Measurements from ENCODE around the gene B3GNT8. TPM values are rescaled to one million over a fixed set of nuclear protein-coding genes. Genes with fewer than 3 reads are reported as not detected.
"Not testable (repeated sequence)": the region's sequence is repeated elsewhere in the genome, so short reads cannot be mapped to it uniquely, and the experiment has no call there.

B3GNT8 gene
- total RNA-seq, result 12.5 TPM
- long read RNA-seq, transcript B3GNT8-202 (2 exons, 463 nt), result major isoform, 5 of 30 reads
- long read RNA-seq, partial matches to known transcripts, result 19 of 30 reads
- long read RNA-seq, other reads (novel, unspliced or antisense), result 6 of 30 reads

GRCh38 chr19:41426952-41427646 is at the start of gene B3GNT8:
Gene B3GNT8 (minus strand): TSS chr19:41427374. CDS start chr19:41426778, 596 bp downstream.
- peak; percentile 92 for DNase-seq
- intact Hi-C loops (cut with DNase I), result no loop called here
- peak; percentile 85 for ATAC-seq (ENCODE audit: poor library complexity)

DNA sequence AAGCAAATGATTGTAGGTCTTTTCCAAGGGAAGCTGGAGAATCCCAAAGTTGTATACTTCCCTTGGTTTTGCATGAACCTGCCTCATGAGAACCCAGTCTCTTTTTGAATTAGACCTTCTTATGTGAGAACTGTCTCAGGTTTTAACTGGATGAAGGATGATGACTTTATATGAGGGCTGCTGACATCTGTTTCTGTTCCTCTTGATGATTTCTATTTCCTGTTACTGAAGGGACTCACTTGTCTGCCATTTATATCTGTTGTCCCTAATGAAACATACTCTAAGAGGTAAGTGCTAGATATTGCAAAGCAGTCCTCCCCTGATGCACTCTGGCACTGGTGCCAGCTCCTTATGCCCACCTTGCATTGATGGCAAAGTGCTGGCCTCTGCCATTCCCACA is 49.4 kb upstream of the B3GNT8 start:
- no peak for ATAC-seq (ENCODE audit: poor library complexity)
- intact Hi-C loops (cut with DNase I), result no loop called here

DNA sequence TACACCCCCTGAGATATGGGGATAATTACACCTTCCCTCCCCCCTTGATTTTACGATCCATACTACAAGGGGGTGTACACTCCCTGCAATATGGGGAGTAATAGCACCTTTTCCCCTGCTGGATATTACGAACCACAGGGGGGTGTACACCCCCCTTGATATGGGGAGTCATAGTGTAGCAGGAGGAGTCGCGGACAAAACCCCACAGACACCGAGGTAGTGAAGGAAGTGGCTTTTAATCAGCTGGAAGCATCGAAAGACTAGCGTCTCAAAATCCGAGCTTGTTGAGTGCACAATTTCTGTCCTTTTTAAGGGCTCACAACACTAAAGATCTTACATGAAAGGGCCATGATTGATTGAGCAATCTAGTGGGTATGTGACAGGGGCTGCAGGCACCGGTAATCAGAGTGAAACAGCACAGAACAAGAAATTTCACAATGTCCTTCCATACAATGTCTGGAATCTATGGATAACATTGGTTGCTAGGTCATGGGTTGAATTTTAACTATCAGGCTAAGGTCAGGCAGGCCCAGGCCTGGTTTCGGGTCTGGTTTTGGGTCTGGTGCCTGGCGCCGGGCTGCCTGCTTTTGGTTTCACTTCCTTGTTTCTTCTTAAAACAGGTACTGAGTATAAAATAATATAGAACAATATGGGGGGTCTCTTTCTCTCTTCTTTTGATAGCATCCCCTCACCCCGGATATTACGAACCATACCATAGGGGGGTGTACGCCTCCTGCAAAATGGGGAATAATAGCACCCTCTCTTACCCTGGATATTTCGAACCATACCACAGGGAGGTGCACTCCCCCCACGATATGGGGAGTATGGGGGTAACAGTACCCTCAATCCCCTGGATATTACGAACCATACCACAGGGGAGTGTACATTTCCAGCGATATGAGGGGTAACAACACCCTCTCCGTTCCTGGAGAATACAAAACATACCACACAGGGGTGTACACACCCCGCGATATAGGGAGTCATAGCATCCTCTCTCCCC is 36.4 kb upstream of the B3GNT8 start:
- DNase-seq; ATAC-seq (ENCODE audit: poor library complexity); intact Hi-C loops (cut with DNase I): not testable (repeated sequence)

More for the DNA sequence above, 49.4 kb upstream of the B3GNT8 start:
- DNase-seq, result no peak

DNA sequence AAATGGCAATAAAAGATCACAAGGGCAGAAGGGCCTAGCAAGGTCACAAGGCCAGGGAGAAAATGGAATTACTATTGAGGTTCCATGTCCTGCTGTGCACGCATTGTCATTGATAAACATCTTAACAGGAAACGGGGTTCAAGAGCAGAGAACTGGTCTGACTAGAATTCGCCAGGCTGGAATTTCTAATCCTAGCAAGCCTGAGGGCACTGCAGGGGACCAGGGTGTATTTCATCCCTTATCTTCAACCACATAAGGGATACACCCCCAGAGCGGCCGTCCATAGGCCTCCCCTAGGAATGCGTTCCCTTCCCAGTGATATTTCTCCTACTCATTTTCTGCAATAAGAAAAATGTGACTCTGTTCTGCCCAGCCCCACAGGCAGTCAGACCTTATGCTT is 35.3 kb upstream of the B3GNT8 start:
- intact Hi-C loops (cut with DNase I), result no loop called here
- no peak for DNase-seq
- no peak for ATAC-seq (ENCODE audit: poor library complexity)

GRCh38 chr19:41457241-41457640 is 30.1 kb upstream of the B3GNT8 start:
- ATAC-seq (ENCODE audit: poor library complexity), result no peak
- intact Hi-C loops (cut with DNase I), result no loop called here
- no peak for DNase-seq

GRCh38 chr19:41456342-41456918 is 29.3 kb upstream of the B3GNT8 start:
- intact Hi-C loops (cut with DNase I), result no loop called here
- DNase-seq, result no peak
- ATAC-seq (ENCODE audit: poor library complexity), result peak; percentile 29

DNA sequence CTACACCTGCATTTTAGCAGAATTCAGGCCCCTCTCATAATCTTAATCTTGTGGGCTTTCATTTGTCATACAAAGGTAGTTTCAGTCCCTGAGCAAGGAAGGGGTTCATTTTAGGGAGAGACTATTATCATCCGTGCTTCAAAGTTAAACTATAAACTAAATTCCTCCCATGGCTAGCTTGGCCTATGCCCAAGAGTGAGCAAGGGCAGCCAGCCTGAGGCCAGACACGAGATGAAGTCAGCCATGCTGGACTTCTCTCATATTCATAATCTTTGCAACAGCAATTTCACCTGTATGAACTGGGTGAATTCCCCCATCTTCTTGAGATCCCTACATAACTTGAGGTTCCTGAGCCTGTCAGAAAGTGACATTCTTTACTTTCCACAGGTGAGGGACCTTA is 28.8 kb upstream of the B3GNT8 start:
- no peak for DNase-seq
- no peak for ATAC-seq (ENCODE audit: poor library complexity)
- intact Hi-C loops (cut with DNase I), result no loop called here

DNA sequence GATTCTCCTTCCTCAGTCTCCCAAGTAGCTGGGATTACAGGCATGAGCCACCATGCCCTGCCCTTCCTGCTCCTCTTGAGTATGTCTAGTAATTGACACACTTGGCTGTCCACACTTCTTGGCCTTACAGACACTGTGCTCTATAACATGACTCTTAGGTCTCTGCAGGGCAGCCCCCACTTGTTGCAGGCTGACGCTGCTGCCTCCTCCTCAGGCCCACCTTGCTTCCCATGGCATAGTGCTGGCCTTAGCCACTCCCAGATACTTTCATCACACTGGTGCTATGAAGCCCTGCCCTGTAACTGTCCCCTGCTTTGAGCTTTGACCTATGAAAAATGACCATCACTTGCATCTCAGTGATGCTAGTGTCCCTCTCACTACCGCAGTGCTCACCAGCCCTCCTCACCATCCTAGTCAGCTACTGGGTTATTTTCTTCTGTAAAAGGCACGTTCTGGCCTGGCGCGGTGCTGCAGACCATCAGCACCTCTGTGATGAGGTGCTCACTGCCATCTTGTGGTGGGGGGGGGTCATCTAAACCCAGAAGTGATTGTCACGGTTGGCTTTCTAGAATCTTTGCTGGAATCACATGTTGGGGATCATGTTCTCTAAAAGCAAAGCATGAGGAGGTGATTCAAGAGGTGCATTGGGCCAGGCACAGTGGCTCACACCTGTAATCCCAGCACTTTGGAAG is 25.6 kb upstream of the B3GNT8 start:
- DNase-seq, result no peak
- ATAC-seq (ENCODE audit: poor library complexity), result no peak
- intact Hi-C loops (cut with DNase I), result no loop called here

- intact Hi-C loops (cut with DNase I), result loop anchor here (1.0 kb wide), 1 partner anchor 120 kb away; no protein-coding TSS in a partner anchor
- ATAC-seq (ENCODE audit: poor library complexity), result no peak
- no peak for DNase-seq
These were observed 22.6 kb upstream of the B3GNT8 start for GRCh38 chr19:41449865-41450178.

- ATAC-seq (ENCODE audit: poor library complexity), result peak; percentile 95
- intact Hi-C loops (cut with DNase I), result loop anchor here (1.0 kb wide), 1 partner anchor 121 kb away; no protein-coding TSS in a partner anchor
- peak; percentile 83 for DNase-seq
These were observed 22.1 kb upstream of the B3GNT8 start for GRCh38 chr19:41449079-41449864.

- no peak for ATAC-seq (ENCODE audit: poor library complexity)
- intact Hi-C loops (cut with DNase I), result no loop called here
- DNase-seq, result no peak
These were observed 20.7 kb upstream of the B3GNT8 start for GRCh38 chr19:41447732-41448332.

DNA sequence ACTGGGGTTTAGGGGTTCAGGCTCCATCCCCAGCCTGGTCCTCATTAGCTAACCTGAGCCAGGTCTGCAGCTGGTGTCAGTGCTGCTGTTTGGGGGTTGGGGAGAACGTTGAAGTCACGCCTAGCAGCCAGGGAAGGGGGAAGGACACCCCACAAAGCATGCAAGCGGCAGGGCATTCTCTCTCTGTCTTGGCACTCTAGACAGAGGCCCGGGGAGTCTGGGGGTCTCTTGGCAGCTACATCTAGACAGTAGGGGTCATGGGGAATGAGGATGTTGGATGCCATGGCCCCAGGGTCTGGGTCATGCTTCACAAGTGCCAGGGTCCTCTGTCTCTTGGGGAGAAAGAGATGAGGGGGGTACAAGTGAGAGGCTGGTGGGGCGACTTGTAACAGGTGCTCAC is 18.4 kb upstream of the B3GNT8 start:
- ATAC-seq (ENCODE audit: poor library complexity) (no peak), DNase-seq (no peak)
- intact Hi-C loops (cut with DNase I), result no loop called here

- DNase-seq (peak; percentile 30), ATAC-seq (ENCODE audit: poor library complexity) (no peak)
- intact Hi-C loops (cut with DNase I), result no loop called here
These were observed 16.8 kb upstream of the B3GNT8 start for GRCh38 chr19:41443813-41444455.

GRCh38 chr19:41442473-41443355 is 15.5 kb upstream of the B3GNT8 start, which contains the start of gene ERICH4:
Gene ERICH4 (plus strand): TSS chr19:41443156. CDS start chr19:41443170, 14 bp downstream.
- intact Hi-C loops (cut with DNase I), result no loop called here
- peak; percentile 33 for DNase-seq
- ATAC-seq (ENCODE audit: poor library complexity), result no peak

GRCh38 chr19:41441321-41441945 is 14.3 kb upstream of the B3GNT8 start:
- DNase-seq (peak; percentile 20), ATAC-seq (ENCODE audit: poor library complexity) (no peak)
- intact Hi-C loops (cut with DNase I), result no loop called here

Data from Right ventricle myocardium superior (tissue), 1 donor.